Measurements from ENCODE around the gene CSMD2.

DNA sequence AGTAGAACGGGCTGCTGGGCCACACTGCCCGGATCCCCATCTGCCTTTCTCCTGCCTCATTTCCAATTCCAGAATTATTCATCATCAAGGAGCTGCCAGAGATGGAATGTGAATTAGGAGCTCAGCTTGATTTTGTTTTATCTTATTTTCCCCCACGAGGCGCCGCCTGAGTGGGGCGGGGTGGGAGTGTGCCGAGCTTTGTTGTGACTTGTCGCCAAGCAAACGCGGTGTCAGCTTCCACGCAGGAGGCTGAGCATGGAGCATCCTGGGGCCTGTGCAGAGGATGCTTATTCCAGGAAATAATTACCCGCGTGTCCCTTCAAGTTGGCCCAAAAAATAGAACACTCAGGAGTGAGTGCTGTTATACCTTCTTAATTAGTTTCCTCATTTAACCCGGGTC is 209.9 kb downstream of the CSMD2 start:
- TF ChIP-seq EZH2 (IDR thresholded peaks at IDR 0.05) (no peak), YY1 (IDR thresholded peaks at IDR 0.05; ENCODE audit: extremely low read depth, insufficient replicate concordance, low read depth, low read length) (no peak), EZH2phosphoT487 (IDR thresholded peaks at IDR 0.05; ENCODE audit: borderline replicate concordance) (no peak), POLR2A (IDR thresholded peaks at IDR 0.05; ENCODE audit: borderline replicate concordance, extremely low read depth, insufficient read depth, insufficient read length) (no peak), ZNF274 (IDR thresholded peaks at IDR 0.05; ENCODE audit: low read depth, low read length) (no peak)
- TF ChIP-seq, protein P1, sequence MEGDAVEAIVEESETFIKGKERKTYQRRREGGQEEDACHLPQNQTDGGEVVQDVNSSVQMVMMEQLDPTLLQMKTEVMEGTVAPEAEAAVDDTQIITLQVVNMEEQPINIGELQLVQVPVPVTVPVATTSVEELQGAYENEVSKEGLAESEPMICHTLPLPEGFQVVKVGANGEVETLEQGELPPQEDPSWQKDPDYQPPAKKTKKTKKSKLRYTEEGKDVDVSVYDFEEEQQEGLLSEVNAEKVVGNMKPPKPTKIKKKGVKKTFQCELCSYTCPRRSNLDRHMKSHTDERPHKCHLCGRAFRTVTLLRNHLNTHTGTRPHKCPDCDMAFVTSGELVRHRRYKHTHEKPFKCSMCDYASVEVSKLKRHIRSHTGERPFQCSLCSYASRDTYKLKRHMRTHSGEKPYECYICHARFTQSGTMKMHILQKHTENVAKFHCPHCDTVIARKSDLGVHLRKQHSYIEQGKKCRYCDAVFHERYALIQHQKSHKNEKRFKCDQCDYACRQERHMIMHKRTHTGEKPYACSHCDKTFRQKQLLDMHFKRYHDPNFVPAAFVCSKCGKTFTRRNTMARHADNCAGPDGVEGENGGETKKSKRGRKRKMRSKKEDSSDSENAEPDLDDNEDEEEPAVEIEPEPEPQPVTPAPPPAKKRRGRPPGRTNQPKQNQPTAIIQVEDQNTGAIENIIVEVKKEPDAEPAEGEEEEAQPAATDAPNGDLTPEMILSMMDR (IDR thresholded peaks at IDR 0.05 in 2 of 3, conservative IDR thresholded peaks at IDR 0.05 in 1 of 3; ENCODE audit: borderline replicate concordance in 1 of 3, insufficient read depth in 1 of 3, low read depth in 2 of 3, low read length in 2 of 3): no peak
